Measurements from ENCODE around the gene KIRREL2. TPM values are rescaled to one million over a fixed set of nuclear protein-coding genes. Genes with fewer than 3 reads are reported as not detected.

The KIRREL2 gene
- total RNA-seq, 1 donor from 2014 or later, result not detected

DNA sequence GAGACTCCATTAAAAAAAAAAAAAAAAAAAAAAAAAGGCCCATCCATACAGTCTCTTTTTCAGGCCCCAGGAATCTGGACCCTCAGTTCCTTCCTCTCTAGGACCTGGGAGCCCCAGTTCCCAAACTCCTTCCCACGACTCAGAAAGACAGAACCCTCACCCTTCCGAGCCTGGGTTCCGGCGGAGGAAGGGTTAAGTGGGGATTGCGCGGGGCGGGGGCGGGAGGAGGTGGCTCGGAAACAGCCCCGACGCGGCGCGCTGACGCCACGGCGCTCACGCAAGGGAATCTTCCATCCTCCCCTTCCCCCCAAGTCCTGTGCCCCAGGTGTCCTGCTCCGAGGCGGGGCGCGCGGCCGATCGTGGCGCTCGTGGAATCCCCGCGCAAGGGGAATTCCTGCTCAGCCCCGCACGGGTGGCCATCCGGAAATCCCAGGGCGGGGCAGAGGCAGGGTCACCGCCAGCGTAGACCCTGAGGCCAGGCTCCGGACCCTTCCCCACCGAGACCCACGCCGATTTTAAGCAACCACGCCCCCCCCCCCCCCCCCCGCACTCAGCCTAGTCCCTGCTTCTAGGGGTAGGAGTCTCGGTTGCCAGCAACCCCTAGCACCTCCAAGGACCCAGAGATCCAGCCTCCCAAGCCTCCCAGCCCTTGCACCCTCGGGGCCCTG lies 43.0 kb downstream of the KIRREL2 start:
- Histone ChIP-seq H3K4me3 (peak overlapping the region; percentile 67 to 77), H3K4me1 (peaks cover 42% of the 10 kb centered on the region), H3K9me3 (no peaks in the 10 kb centered on the region), H3K27me3 (no peaks in the 10 kb centered on the region), H3K27ac (peak overlapping the region; percentile 85), H3K36me3 (peaks cover 0 to 19% of the 10 kb centered on the region in 2 donors)
- DNase-seq (ENCODE audit: extremely low spot score in 2 of 2), result no peak
- intact Hi-C loops (cut with DNase I), result no loop called here
- peak; percentile 44 to 62 for TF ChIP-seq POLR2AphosphoS5 (IDR thresholded peaks at IDR 0.05; ENCODE audit: insufficient read depth in 1 of 2, low read depth in 1 of 2)
- peak in 1 of 2 donors; percentile 45 for TF ChIP-seq POLR2A (IDR thresholded peaks at IDR 0.05)
- TF ChIP-seq, protein P1, sequence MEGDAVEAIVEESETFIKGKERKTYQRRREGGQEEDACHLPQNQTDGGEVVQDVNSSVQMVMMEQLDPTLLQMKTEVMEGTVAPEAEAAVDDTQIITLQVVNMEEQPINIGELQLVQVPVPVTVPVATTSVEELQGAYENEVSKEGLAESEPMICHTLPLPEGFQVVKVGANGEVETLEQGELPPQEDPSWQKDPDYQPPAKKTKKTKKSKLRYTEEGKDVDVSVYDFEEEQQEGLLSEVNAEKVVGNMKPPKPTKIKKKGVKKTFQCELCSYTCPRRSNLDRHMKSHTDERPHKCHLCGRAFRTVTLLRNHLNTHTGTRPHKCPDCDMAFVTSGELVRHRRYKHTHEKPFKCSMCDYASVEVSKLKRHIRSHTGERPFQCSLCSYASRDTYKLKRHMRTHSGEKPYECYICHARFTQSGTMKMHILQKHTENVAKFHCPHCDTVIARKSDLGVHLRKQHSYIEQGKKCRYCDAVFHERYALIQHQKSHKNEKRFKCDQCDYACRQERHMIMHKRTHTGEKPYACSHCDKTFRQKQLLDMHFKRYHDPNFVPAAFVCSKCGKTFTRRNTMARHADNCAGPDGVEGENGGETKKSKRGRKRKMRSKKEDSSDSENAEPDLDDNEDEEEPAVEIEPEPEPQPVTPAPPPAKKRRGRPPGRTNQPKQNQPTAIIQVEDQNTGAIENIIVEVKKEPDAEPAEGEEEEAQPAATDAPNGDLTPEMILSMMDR (IDR thresholded peaks at IDR 0.05), result no peak

DNA sequence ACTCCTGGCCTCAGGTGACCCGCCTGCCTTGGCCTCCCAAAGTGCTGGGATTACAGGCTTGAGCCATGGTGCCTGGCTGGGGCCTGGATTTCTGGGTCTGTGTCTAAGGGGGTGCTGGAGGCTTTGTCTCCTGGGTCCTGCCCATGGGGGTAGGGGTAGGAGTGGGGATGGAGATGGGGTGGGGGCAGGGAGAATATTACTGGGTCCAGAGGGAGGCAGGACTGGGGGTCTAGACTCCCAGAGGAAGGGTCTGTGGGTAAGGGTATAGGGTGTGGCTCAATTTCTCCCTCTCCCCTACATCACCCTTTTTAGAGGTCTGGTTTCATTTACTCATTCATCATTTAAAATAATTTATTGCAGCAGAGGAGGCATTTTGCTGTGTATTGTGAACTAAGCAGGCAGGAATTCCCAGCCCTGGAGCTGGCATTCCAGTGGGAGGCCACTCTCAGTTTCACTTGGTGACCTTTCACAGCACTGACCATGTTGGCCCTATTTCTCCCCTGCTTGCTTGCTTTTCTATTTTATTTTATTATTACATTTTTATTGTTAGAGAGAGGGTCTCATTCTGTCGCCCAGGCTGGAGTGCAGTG lies 44.4 kb downstream of the KIRREL2 start:
- intact Hi-C loops (cut with DNase I), result no loop called here
- H3K27ac ChIP-seq, result peak overlapping the region; percentile 85
- H3K27me3 ChIP-seq, result no peaks in the 10 kb centered on the region
- TF ChIP-seq, protein P1 (IDR thresholded peaks at IDR 0.05), result no peak
- TF ChIP-seq POLR2AphosphoS5 (IDR thresholded peaks at IDR 0.05; ENCODE audit: insufficient read depth in 1 of 2, low read depth in 1 of 2) (no peak), POLR2A (IDR thresholded peaks at IDR 0.05) (no peak)
- H3K4me3 ChIP-seq, result peak overlapping the region; percentile 67 to 77
- no peaks in the 10 kb centered on the region for H3K9me3 ChIP-seq
- DNase-seq (ENCODE audit: extremely low spot score in 2 of 2), result no peak
- H3K4me1 ChIP-seq, result peaks cover 42% of the 10 kb centered on the region
- H3K36me3 ChIP-seq, result peaks cover 0 to 5% of the 10 kb centered on the region in 2 donors

DNA sequence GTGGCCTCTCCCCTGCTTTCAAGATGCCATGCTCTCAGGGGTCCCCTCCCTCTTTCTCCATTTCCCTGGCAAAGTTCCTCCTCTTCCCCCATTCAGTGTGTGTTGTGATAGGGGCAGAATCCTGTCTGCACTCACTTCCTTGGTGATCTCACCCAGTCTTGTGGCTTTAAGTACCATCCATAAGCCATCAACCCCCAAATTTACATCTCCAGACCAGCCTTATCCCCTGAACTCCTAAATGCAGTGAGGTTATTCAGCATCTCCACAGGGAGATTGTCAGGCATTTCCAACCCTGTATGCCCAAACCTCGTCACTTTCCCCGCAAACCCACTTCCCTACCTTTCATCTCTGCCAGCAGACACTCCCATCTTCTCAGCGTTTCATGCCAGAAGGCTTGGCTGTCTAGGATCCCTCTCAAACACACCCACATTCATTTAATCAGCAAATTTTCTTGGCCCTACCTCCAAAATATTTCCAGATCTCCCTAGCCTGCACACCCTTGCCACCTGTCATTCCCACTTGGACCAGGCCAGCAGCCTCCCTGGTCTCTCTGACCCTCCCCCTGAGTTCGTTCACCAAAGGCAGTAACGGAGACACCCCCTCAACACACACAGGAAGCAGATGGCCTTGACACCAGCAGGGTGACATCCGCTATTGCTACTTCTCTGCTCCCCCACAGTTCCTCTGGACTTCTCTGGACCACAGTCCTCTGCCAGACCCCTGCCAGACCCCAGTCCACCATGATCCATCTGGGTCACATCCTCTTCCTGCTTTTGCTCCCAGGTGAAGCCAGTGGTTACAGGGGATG lies 45.3 kb downstream of the KIRREL2 start, which contains the start of gene HCST:
TSS of gene HCST (plus strand) at position 676 of the 808 bp plus-strand sequence. CDS start at position 741, 65 bp downstream.
- H3K9me3 ChIP-seq, result no peaks in the 10 kb centered on the region
- H3K27ac ChIP-seq, result peak within 1 kb of the TSS; percentile 85
- TF ChIP-seq POLR2AphosphoS5 (IDR thresholded peaks at IDR 0.05; ENCODE audit: insufficient read depth in 1 of 2, low read depth in 1 of 2) (no peak), POLR2A (IDR thresholded peaks at IDR 0.05) (no peak)
- TF ChIP-seq, protein P1 (IDR thresholded peaks at IDR 0.05), result no peak
- intact Hi-C loops (cut with DNase I), result no loop called here
- H3K4me1 ChIP-seq, result peaks cover 42% of the 10 kb centered on the region
- H3K27me3 ChIP-seq, result no peaks in the 10 kb centered on the region
- no peaks in the 10 kb centered on the region for H3K36me3 ChIP-seq
- no peak for DNase-seq (ENCODE audit: extremely low spot score in 2 of 2)
- peak within 1 kb of the TSS; percentile 9 to 28 for H3K4me3 ChIP-seq

DNA sequence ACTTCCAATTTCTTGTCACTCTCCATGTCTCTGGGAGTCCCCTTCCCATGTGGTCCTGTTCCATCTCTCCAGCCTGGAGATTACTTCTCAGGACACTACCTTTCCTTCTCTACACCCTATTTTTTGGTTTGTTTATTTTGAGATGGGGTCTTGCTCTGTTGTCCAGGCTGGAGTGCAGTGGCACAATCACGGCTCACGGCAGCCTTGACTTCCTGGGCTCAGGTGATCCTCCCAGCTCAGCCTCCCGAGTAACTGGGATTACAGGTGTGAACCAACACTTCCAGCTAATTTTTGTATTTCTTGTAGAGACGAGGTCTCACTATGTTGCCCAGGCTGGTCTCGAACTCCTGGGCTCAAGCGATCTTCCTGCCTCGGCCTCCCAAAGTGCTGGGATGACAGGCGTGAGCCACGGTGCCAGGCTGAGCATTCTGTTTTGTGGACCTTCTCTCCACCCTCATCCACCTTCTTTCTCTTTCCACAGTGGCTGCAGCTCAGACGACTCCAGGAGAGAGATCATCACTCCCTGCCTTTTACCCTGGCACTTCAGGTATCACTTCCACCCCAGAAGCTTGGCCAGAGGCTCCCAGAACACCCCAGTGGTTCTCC lies 46.3 kb downstream of the KIRREL2 start:
- H3K36me3 ChIP-seq, result no peaks in the 10 kb centered on the region
- intact Hi-C loops (cut with DNase I), result no loop called here
- peaks cover 35% of the 10 kb centered on the region for H3K4me1 ChIP-seq
- H3K9me3 ChIP-seq, result no peaks in the 10 kb centered on the region
- DNase-seq (ENCODE audit: extremely low spot score in 2 of 2), result no peak
- peak overlapping the region; percentile 9 to 28 for H3K4me3 ChIP-seq
- H3K27ac ChIP-seq, result peak overlapping the region; percentile 36
- TF ChIP-seq, protein P1 (IDR thresholded peaks at IDR 0.05), result no peak
- TF ChIP-seq POLR2A (IDR thresholded peaks at IDR 0.05) (no peak), POLR2AphosphoS5 (IDR thresholded peaks at IDR 0.05; ENCODE audit: insufficient read depth in 1 of 2, low read depth in 1 of 2) (no peak)
- H3K27me3 ChIP-seq, result no peaks in the 10 kb centered on the region

All from vagina (tissue), 2 donors.